ENCODE data around the gene SELENOV.

The SELENOV gene

GRCh38 chr19:39542206-39542605 lies 27.3 kb downstream of the SELENOV start:
- TF ChIP-seq, protein P1, sequence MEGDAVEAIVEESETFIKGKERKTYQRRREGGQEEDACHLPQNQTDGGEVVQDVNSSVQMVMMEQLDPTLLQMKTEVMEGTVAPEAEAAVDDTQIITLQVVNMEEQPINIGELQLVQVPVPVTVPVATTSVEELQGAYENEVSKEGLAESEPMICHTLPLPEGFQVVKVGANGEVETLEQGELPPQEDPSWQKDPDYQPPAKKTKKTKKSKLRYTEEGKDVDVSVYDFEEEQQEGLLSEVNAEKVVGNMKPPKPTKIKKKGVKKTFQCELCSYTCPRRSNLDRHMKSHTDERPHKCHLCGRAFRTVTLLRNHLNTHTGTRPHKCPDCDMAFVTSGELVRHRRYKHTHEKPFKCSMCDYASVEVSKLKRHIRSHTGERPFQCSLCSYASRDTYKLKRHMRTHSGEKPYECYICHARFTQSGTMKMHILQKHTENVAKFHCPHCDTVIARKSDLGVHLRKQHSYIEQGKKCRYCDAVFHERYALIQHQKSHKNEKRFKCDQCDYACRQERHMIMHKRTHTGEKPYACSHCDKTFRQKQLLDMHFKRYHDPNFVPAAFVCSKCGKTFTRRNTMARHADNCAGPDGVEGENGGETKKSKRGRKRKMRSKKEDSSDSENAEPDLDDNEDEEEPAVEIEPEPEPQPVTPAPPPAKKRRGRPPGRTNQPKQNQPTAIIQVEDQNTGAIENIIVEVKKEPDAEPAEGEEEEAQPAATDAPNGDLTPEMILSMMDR (conservative IDR thresholded peaks at IDR 0.05; ENCODE audit: low read depth, low read length) = no peak
- H3K4me3 ChIP-seq (ENCODE audit: low read length) = no peak overlapping the region

GRCh38 chr19:39543477-39543857 lies 28.5 kb downstream of the SELENOV start:
- TF ChIP-seq, protein P1 (conservative IDR thresholded peaks at IDR 0.05; ENCODE audit: low read depth, low read length) = no peak
- DNase-seq (ENCODE audit: low read depth) = no peak

More at GRCh38 chr19:39542206-39542605, 27.3 kb downstream of the SELENOV start:
- no peak for DNase-seq (ENCODE audit: low read depth)

DNA sequence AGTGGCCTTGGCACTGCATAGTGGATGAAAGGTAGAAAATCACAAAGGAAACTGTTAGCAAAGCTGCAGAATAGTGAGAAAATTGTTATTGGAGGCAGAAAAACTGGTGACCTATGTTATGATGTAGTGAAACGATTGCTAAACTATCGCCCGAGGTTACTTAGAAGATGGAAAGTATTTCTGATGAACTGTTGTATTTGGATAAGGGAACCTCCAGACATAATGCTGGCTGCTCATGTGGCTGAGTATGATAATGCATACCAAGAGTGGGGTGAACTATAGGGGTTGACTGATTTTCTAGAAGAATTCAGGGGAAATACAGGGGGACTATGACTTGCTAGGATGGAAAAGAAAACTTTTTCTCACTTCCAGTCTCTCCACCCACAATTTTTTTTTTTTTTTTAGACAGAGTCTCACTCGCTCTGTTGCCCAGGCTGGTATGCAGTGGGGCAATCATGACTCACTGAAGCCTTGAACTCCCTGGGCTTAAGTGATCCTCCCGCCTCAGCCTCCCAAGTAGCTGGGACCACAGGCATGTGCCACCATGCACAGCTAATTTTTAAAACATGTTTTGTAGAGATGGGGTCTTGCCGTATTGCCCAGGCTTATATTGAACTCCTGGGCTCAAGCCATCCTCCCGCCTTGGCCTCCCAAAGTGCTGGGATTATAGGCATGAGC lies 29.4 kb downstream of the SELENOV start:
- no peak for DNase-seq (ENCODE audit: low read depth)
- H3K4me3 ChIP-seq (ENCODE audit: low read length) = no peak overlapping the region
- TF ChIP-seq, protein P1 (conservative IDR thresholded peaks at IDR 0.05; ENCODE audit: low read depth, low read length) = no peak

More at GRCh38 chr19:39543477-39543857, 28.5 kb downstream of the SELENOV start:
- H3K4me3 ChIP-seq (ENCODE audit: low read length) = no peak overlapping the region

GRCh38 chr19:39544911-39545310 lies 30.0 kb downstream of the SELENOV start:
- no peak overlapping the region for H3K4me3 ChIP-seq (ENCODE audit: low read length)
- TF ChIP-seq, protein P1 (conservative IDR thresholded peaks at IDR 0.05; ENCODE audit: low read depth, low read length) = no peak
- DNase-seq (ENCODE audit: low read depth) = no peak

- no peak overlapping the region for H3K4me3 ChIP-seq (ENCODE audit: low read length)
- DNase-seq (ENCODE audit: low read depth) = no peak
- TF ChIP-seq, protein P1 (conservative IDR thresholded peaks at IDR 0.05; ENCODE audit: low read depth, low read length) = no peak
These were observed 31.7 kb downstream of the SELENOV start for GRCh38 chr19:39546599-39546998.

- TF ChIP-seq, protein P1 (conservative IDR thresholded peaks at IDR 0.05; ENCODE audit: low read depth, low read length) = no peak
- H3K4me3 ChIP-seq (ENCODE audit: low read length) = no peak overlapping the region
- DNase-seq (ENCODE audit: low read depth) = no peak
These were observed 35.3 kb downstream of the SELENOV start for GRCh38 chr19:39550197-39550596.

DNA sequence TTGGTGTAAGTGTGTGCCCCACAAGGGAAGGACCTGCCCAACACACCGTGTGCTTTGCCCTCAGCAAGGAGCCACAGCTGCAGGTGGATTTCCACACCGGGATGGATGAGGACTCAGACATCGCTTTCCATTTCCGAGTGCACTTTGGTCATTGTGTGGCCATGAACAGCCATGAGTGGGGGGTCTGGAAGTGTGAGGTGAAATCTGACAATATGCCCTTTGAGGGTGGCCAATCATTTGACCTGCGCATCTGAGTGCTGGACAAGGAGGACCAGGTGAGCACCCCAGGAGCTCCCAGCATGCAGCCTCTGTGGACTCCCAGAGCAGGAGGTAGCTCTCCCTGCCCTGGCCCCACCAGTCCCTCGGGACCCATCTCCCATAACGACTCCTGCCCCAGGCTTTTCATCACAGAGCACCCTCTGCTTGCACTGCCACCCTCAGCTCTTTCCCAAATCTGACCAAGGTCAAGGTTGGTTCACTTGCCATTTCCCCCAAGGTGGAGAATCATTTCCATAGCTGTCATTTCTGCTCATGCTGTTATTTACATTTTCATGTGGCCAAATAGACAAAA lies 38.2 kb downstream of the SELENOV start:
- TF ChIP-seq, protein P1 (conservative IDR thresholded peaks at IDR 0.05; ENCODE audit: low read depth, low read length) = no peak
- no peak for DNase-seq (ENCODE audit: low read depth)
- no peak overlapping the region for H3K4me3 ChIP-seq (ENCODE audit: low read length)
